Mucosa of rectum (tissue), 2 donors: ENCODE measurements around the gene PHAF1.
"Not testable (repeated sequence)": the region's sequence is repeated elsewhere in the genome, so short reads cannot be mapped to it uniquely, and the experiment has no call there.

Experiments
- H3K27ac ChIP-seq, 2 donors: one replicate each; pipeline ENCODE4 v1.7.0; 2013; ENCODE audit warnings: inconsistent platforms in 2 of 2, low read depth in 2 of 2, low read length in 2 of 2
- H3K27me3 ChIP-seq, 2 donors: one replicate each; pipeline ENCODE4 v1.7.0; 2013; ENCODE audit warnings: low read length in 2 of 2; ENCODE audit not compliant: control insufficient read depth in 2 of 2, insufficient read depth in 2 of 2
- H3K36me3 ChIP-seq, 2 donors: one replicate each; pipeline ENCODE4 v1.7.0; 2013; ENCODE audit warnings: low read length in 2 of 2; ENCODE audit not compliant: control insufficient read depth in 2 of 2, insufficient read depth in 2 of 2
- H3K4me1 ChIP-seq, 2 donors: one replicate each; pipeline ENCODE4 v1.7.0; 2013; ENCODE audit warnings: low read length in 2 of 2, mild to moderate bottlenecking in 1 of 2; ENCODE audit not compliant: control insufficient read depth in 2 of 2, insufficient read depth in 2 of 2
- H3K4me3 ChIP-seq, 2 donors: one replicate each; pipeline ENCODE4 v1.7.0; 2013; ENCODE audit warnings: low read length in 2 of 2
- H3K9ac ChIP-seq, 2 donors: one replicate each; pipeline ENCODE4 v1.7.0; 2013; ENCODE audit warnings: low read length in 2 of 2, low read depth in 1 of 2, mild to moderate bottlenecking in 1 of 2
- H3K9me3 ChIP-seq, 2 donors: one replicate each; pipeline ENCODE4 v1.7.0; 2013; ENCODE audit warnings: low read length in 2 of 2; ENCODE audit not compliant: control insufficient read depth in 2 of 2
- donor health status: healthy.
- donor health status: Normal muscosa, but diverticular disease.

The PHAF1 gene

DNA sequence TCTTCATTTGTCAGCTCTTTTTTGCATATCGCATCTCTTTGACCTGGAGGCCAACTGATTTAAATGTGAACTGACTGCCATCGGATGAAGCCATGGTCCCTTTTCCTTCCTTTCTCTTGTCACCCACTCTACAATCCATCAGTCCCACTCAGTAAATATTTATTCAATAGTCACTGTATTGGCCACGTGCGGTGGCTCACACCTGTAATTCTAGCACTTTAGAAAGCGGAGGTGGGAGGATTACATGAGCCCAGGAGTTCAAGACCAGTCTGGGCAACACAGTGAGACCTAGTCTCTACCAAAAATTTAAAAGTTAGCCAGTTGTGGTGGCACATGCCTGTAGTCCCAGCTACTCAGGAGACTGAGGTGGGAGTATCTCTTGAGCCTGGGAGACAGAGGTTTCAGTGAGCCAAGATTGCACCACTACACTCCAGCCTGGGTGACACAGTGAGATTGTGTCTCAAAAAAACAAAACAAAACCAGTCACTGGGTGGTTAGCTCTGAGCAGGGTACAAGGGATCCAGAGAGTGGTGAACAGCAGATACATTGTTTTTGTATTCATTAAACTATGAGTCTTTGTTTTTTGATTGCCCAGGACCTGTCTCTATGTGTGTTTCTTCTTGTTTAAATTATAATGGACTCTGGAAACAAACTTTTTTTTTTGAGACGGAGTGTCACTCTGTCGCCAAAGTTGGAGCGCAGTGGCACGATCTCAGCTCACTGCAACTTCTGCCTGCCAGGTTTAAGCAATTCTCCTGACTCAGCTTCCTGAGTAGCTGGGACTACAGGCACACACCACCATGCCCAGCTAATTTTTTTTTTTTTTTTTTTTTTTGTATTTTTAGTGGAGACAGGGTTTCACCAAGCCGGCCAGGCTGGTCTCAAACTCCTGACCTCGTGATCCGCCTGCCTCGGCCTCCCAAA, 6.9 kb downstream of the PHAF1 start:
- peaks cover 4 to 11% of the 10 kb centered on the region in 2 donors for H3K36me3 ChIP-seq
- no peak overlapping the region for H3K27ac ChIP-seq
- no peaks in the 10 kb centered on the region for H3K9me3 ChIP-seq
- H3K27me3 ChIP-seq = no peaks in the 10 kb centered on the region
- no peak overlapping the region for H3K4me3 ChIP-seq
- H3K9ac ChIP-seq = no peak overlapping the region
- peaks cover 0 to 11% of the 10 kb centered on the region in 2 donors for H3K4me1 ChIP-seq

DNA sequence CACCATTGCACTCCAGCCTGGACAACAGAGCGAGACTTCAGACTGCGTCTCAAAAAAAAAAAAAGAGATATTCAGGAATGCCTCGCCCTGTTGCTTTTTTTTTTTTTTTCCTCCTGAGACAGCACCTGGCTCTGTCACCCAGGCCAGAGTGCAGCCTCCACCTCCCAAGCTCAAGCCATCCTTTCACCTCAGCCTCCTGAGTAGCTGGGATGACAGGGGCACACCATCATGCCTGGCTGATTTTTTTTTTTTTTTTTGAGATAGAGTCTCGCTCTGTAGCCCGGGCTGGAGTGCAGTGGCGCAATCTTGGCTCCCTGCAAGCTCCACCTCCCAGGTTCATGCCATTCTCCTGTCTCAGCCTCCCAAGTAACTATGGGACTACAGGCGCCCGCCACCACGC, 8.0 kb downstream of the PHAF1 start:
- no peak overlapping the region for H3K9ac ChIP-seq
- peaks cover 0 to 5% of the 10 kb centered on the region in 2 donors for H3K4me1 ChIP-seq
- no peak overlapping the region for H3K27ac ChIP-seq
- peaks cover 10 to 19% of the 10 kb centered on the region in 2 donors for H3K36me3 ChIP-seq
- no peak overlapping the region for H3K4me3 ChIP-seq
- H3K9me3 ChIP-seq = no peaks in the 10 kb centered on the region
- H3K27me3 ChIP-seq = no peaks in the 10 kb centered on the region

DNA sequence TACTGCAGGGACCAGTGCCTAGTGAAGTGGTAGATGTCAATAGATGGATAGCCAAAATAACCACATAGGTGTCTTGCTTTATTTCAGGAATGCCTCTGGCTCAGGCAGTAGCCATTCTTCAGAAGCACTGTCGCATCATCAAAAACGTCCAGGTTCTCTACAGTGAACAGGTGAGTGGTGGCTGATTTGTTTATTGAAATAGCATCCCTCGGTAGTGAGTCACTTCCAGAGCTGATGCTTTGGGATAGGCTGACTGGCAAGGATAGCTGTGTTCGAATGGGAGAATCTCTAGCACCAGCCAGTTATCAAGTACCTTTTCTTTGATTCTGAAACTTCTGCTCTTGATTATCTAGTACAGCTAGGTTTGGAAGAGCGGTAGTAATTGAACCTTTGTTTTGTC, 10.3 kb downstream of the PHAF1 start:
- Histone ChIP-seq H3K9ac (no peak overlapping the region), H3K36me3 (peaks cover 18 to 37% of the 10 kb centered on the region in 2 donors), H3K27ac (no peak overlapping the region), H3K9me3 (no peaks in the 10 kb centered on the region), H3K4me1 (no peaks in the 10 kb centered on the region), H3K27me3 (no peaks in the 10 kb centered on the region), H3K4me3 (no peak overlapping the region)

DNA sequence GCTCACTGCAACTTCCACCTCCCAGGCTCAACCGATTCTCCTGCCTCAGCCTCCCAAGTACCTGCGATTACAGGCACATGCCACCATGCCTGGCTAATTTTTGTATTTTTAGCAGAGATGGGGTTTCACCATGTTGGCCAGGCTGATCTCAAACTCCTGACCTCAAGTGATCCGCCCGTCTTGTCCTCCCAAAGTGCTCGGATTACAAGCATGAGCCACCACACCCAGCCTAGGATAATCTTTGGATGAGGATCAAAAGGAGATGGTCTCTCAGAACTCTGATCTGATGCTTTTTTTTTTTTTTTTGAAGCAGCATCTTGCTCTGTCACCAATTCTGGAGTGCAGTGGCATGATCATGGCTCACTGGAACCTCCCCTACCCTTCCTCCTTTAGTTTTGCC, 13.1 kb downstream of the PHAF1 start:
- H3K9me3 ChIP-seq, H3K27ac ChIP-seq, H3K4me3 ChIP-seq, H3K9ac ChIP-seq, H3K27me3 ChIP-seq, H3K4me1 ChIP-seq: not testable (repeated sequence)
- peaks cover 24 to 48% of the 10 kb centered on the region in 2 donors for H3K36me3 ChIP-seq

DNA sequence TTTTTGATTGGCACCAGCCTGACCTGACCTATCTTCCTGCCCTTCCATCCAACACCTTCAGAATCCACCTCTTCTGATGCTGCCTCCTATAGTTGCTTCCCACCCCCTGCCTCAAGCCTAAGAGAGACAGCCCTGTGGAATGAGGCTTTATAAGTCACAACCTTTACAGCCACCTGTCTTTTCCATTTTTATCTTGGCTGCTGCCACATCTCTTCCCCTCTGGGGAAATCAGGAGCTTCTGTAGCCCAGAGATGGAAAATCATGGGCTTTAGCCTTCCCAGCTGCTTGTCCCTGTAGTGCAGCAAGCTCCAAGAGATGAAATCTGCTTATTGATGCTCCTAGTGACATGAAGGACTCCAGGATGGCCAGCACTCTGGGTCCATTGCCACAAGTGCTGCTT, 18.7 kb downstream of the PHAF1 start:
- Histone ChIP-seq H3K9me3 (no peaks in the 10 kb centered on the region), H3K27me3 (no peaks in the 10 kb centered on the region), H3K36me3 (peaks cover 30 to 54% of the 10 kb centered on the region in 2 donors), H3K4me3 (no peak overlapping the region), H3K4me1 (no peaks in the 10 kb centered on the region), H3K9ac (no peak overlapping the region), H3K27ac (no peak overlapping the region)

DNA sequence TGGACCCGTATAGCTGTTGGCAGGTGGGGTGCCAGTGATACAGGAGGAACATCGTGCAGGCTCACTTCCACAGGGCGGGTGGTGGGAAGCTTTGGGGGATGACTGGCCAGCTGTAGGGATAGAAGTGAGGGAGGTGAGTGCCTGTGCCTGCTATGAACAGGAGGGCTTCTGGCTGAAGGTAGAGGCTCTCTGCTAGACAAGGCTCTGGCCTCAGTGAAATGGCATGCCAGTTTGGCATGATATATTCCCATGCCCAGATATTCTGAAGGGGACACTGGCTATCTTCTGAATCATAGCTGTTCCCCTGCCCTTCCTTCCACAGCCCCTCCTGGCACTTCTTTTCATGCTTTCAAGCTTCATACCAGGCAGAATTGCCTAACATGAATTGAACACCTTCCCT, 19.1 kb downstream of the PHAF1 start:
- Histone ChIP-seq H3K27ac (no peak overlapping the region), H3K9me3 (no peaks in the 10 kb centered on the region), H3K36me3 (peaks cover 29 to 50% of the 10 kb centered on the region in 2 donors), H3K4me1 (no peaks in the 10 kb centered on the region), H3K4me3 (no peak overlapping the region), H3K27me3 (no peaks in the 10 kb centered on the region), H3K9ac (no peak overlapping the region)

DNA sequence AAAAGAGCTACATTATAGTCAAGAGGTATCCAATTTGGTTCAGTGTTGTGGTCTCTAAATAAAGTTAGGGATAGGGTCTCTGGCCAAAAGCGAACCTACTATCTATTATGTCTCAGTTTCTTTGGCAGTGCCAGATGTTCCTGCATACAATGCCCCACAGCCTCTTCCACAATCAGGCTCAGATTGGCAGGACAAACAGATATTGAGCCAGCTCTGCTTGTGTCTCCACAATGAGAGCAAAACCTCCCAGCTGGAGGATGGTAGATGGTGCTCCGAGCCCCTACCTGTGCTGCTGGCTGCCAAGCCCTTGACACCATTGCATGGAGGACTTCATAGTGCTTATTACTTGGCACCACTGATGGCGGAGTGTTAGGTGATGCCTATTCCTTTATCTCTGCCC, 19.7 kb downstream of the PHAF1 start:
- H3K9ac ChIP-seq = no peak overlapping the region
- no peak overlapping the region for H3K4me3 ChIP-seq
- H3K27ac ChIP-seq = no peak overlapping the region
- H3K9me3 ChIP-seq = no peaks in the 10 kb centered on the region
- no peaks in the 10 kb centered on the region for H3K4me1 ChIP-seq
- peaks cover 29 to 50% of the 10 kb centered on the region in 2 donors for H3K36me3 ChIP-seq
- H3K27me3 ChIP-seq = no peaks in the 10 kb centered on the region

DNA sequence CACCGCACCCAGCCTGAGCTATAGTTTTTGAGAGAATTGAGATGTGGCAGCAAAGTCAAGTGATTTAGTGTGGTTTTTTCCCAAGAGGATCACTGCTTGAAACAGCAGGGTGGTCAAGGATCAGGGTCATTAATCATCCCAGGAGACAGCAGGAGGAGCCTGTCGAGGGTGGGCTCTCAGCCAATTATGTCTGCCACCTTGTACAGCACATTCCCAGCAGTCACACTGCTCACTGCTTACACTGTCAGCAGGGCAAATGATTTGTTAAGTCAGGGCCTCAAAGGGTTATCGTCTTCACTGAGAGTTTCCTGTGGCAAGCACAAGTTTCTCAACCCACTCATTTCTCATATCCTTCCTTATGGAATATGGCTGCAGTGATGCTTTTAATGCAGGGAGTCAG, 27.9 kb downstream of the PHAF1 start:
- no peak overlapping the region for H3K4me3 ChIP-seq
- H3K9ac ChIP-seq = no peak overlapping the region
- no peaks in the 10 kb centered on the region for H3K27me3 ChIP-seq
- H3K4me1 ChIP-seq = no peaks in the 10 kb centered on the region
- H3K9me3 ChIP-seq = no peaks in the 10 kb centered on the region
- no peak overlapping the region for H3K27ac ChIP-seq
- H3K36me3 ChIP-seq = peaks cover 44 to 69% of the 10 kb centered on the region in 2 donors

DNA sequence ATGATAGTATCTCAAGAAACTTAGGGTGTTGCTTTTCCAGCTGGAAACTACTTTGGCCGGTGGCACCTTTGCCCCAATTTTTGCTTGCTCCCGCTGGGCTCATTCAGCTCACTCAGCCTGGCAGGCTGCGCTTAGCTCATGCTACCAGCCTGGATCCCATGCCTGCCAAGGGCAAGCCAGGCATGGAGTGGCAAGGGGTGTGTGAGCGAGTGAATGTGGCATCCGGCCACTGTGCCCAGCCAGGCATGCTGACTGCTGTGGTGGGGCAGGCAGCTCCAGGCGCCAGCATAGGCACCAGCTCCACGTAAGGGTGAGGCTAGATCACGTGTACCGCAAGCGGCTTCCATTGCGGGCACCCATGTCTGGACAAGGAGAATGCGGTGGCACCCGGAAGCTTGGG, 31.6 kb downstream of the PHAF1 start:
- Histone ChIP-seq H3K27ac (no peak overlapping the region), H3K9ac (no peak overlapping the region), H3K36me3 (peaks cover 57 to 77% of the 10 kb centered on the region in 2 donors), H3K27me3 (no peaks in the 10 kb centered on the region), H3K4me3 (no peak overlapping the region), H3K4me1 (no peaks in the 10 kb centered on the region), H3K9me3 (no peaks in the 10 kb centered on the region)

DNA sequence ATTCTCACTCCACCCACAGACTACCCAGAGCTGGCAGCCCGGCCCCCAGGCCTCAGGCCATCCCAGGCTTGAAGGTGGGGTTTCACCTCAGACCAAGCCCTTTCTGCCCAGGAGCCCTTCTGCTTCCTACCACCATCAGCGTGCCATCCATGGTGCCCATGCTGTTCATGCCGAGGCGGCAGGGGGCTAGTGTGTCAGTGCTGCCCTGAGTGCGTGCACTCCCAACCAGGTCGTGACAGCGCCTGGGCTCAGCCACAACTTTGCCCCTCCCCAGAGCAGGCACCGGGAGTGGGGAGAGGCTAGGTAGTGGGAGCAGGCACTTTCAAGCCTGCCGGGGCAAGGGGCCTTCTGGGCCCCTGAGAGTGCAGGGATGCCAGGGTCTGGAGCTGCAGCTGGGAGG, 32.6 kb downstream of the PHAF1 start:
- Histone ChIP-seq H3K27me3 (no peaks in the 10 kb centered on the region), H3K27ac (no peak overlapping the region), H3K36me3 (peaks cover 67 to 82% of the 10 kb centered on the region in 2 donors), H3K9me3 (no peaks in the 10 kb centered on the region), H3K4me3 (no peak overlapping the region), H3K4me1 (no peaks in the 10 kb centered on the region), H3K9ac (no peak overlapping the region)
